Neural cell (in vitro differentiated cells): ENCODE measurements around the gene FNBP1L. TPM values are rescaled to one million over a fixed set of nuclear protein-coding genes. Genes with fewer than 3 reads are reported as not detected.

ENCODE experiments used
- H2AFZ ChIP-seq: fragments of 200-600, 300-800 bp; sonication (generic), shearing (Covaris generic); 2 replicates; pipeline ENCODE4 v1.6.0; 2014; ENCODE audit warnings: low read depth, mild to moderate bottlenecking, antibody characterized with exemption, low read length, moderate library complexity
- H3F3A ChIP-seq: fragments of 200-600 bp; shearing (Covaris generic); 2 replicates; pipeline ENCODE4 v1.6.1; 2016; ENCODE audit warnings: mild to moderate bottlenecking, moderate library complexity, mixed read lengths, antibody characterized with exemption, low read length; ENCODE audit not compliant: insufficient read depth, poor library complexity, severe bottlenecking
- H3K27ac ChIP-seq: fragments of 200-600, 300-800 bp; sonication (generic), shearing (Covaris generic); 2 replicates; pipeline ENCODE4 v1.5.1; 2014; ENCODE audit warnings: mild to moderate bottlenecking, low read length, moderate library complexity
- H3K27me3 ChIP-seq: fragments of 300-800, 200-600 bp; sonication (generic), shearing (Covaris generic); 2 replicates; pipeline ENCODE4 v1.6.0; 2014; ENCODE audit warnings: mild to moderate bottlenecking, low read depth, low read length, moderate library complexity; ENCODE audit not compliant: insufficient read depth
- H3K36me3 ChIP-seq: fragments of 300-800, 200-600 bp; sonication (generic), shearing (Covaris generic); 2 replicates; pipeline ENCODE4 v1.5.1; 2014; ENCODE audit warnings: mild to moderate bottlenecking, antibody characterized with exemption, low read length, moderate library complexity; ENCODE audit not compliant: insufficient read depth
- H3K4me2 ChIP-seq: fragments of 300-800, 200-600 bp; sonication (generic), shearing (Covaris generic); 2 replicates; pipeline ENCODE4 v1.6.0; 2014; ENCODE audit warnings: mild to moderate bottlenecking, low read length
- H3K4me3 ChIP-seq: fragments of 300-800, 200-600 bp; sonication (generic), shearing (Covaris generic); 2 replicates; pipeline ENCODE4 v1.5.1; 2014; ENCODE audit warnings: mild to moderate bottlenecking, low read length, moderate library complexity
- H3K79me2 ChIP-seq: fragments of 200-600 bp; shearing (Covaris generic); replicated peaks from 2 replicates; pipeline ENCODE4 v1.6.0; 2014; ENCODE audit warnings: mild to moderate bottlenecking, low read length, moderate library complexity; ENCODE audit not compliant: insufficient read depth
- H3K9ac ChIP-seq: fragments of 300-800, 200-600 bp; sonication (generic), shearing (Covaris generic); 2 replicates; pipeline ENCODE4 v1.6.1; 2016; ENCODE audit warnings: mild to moderate bottlenecking, low read length, mixed read lengths
- H3K9me2 ChIP-seq: fragments of 200-600 bp; shearing (Covaris generic); 2 replicates; pipeline ENCODE4 v1.6.1; 2016; ENCODE audit warnings: mild to moderate bottlenecking, low read length, mixed read lengths; ENCODE audit not compliant: insufficient read depth
- H3K9me3 ChIP-seq: fragments of 200-600, 300-800 bp; sonication (generic), shearing (Covaris generic); 2 replicates; pipeline ENCODE4 v1.6.1; 2016; ENCODE audit warnings: mild to moderate bottlenecking, mixed run types, low read length, moderate library complexity, mixed read lengths
- H4K20me1 ChIP-seq: fragments of 200-600 bp; shearing (Covaris generic); 2 replicates; pipeline ENCODE4 v1.6.1; 2016; ENCODE audit warnings: mild to moderate bottlenecking, mixed run types; ENCODE audit not compliant: insufficient read depth
- EP300 ChIP-seq: fragments of 450-650 bp; conservative IDR thresholded peaks from 2 replicates; pipeline ENCODE4 v1.6.1; 2014; ENCODE audit warnings: antibody characterized with exemption, mild to moderate bottlenecking, moderate library complexity; ENCODE audit not compliant: poor library complexity, severe bottlenecking
- EZH2 ChIP-seq: fragments of 200-600, 300-800 bp; shearing (Covaris generic), sonication (generic); IDR thresholded peaks from 2 replicates; pipeline ENCODE4 v1.6.1; 2014; ENCODE audit warnings: antibody characterized with exemption, low read length, borderline replicate concordance, mild to moderate bottlenecking; ENCODE audit not compliant: insufficient read depth, poor library complexity, severe bottlenecking
- MXI1 ChIP-seq: fragments of 450-650 bp; conservative IDR thresholded peaks from 2 replicates; pipeline ENCODE4 v1.6.1; 2014; ENCODE audit warnings: antibody characterized with exemption, mild to moderate bottlenecking; ENCODE audit not compliant: poor library complexity, severe bottlenecking
- POLR2AphosphoS5 ChIP-seq: IDR thresholded peaks from 2 replicates; pipeline ENCODE4 v1.6.1; 2012
- RAD21 ChIP-seq: fragments of 450-650 bp; conservative IDR thresholded peaks from 2 replicates; pipeline ENCODE4 v1.6.1; 2014; ENCODE audit warnings: antibody characterized with exemption, mild to moderate bottlenecking, moderate library complexity
- REST ChIP-seq: IDR thresholded peaks from 2 replicates; pipeline ENCODE4 v1.6.1; 2012; ENCODE audit warnings: borderline replicate concordance
- SMC3 ChIP-seq: fragments of 450-650 bp; conservative IDR thresholded peaks from 2 replicates; pipeline ENCODE4 v1.6.1; 2014; ENCODE audit warnings: antibody characterized with exemption, mild to moderate bottlenecking, moderate library complexity; ENCODE audit not compliant: poor library complexity
- TAF1 ChIP-seq: IDR thresholded peaks from 2 replicates; pipeline ENCODE4 v1.6.1; 2012; ENCODE audit warnings: low read depth
- polyA plus RNA-seq: library from polyadenylated mRNA; depleted of rRNA; stranded (reverse); fragments of >200 nt; gene quantifications from 2 replicates; pipeline ENCODE4 v1.2.3, GENCODE V29; 2014
- TF ChIP-seq, protein P1 (sequence below): fragments of 450-650 bp; IDR thresholded peaks from 2 replicates; pipeline ENCODE4 v1.5.1; 2014; ENCODE audit warnings: antibody characterized with exemption, mild to moderate bottlenecking, moderate library complexity; ENCODE audit not compliant: poor library complexity, severe bottlenecking

Gene FNBP1L
- polyA plus RNA-seq, 1 donor from 2014 or later, result 1,044 TPM

GRCh38 chr1:93436496-93436895, 11.4 kb upstream of the FNBP1L start:
- no peaks in the 10 kb centered on the region for H4K20me1 ChIP-seq
- no peak overlapping the region for H2AFZ ChIP-seq
- no peak for TF ChIP-seq RAD21
- TF ChIP-seq TAF1, result no peak
- no peak for TF ChIP-seq MXI1
- TF ChIP-seq EP300, result no peak
- TF ChIP-seq EZH2, result no peak
- TF ChIP-seq, protein P1, sequence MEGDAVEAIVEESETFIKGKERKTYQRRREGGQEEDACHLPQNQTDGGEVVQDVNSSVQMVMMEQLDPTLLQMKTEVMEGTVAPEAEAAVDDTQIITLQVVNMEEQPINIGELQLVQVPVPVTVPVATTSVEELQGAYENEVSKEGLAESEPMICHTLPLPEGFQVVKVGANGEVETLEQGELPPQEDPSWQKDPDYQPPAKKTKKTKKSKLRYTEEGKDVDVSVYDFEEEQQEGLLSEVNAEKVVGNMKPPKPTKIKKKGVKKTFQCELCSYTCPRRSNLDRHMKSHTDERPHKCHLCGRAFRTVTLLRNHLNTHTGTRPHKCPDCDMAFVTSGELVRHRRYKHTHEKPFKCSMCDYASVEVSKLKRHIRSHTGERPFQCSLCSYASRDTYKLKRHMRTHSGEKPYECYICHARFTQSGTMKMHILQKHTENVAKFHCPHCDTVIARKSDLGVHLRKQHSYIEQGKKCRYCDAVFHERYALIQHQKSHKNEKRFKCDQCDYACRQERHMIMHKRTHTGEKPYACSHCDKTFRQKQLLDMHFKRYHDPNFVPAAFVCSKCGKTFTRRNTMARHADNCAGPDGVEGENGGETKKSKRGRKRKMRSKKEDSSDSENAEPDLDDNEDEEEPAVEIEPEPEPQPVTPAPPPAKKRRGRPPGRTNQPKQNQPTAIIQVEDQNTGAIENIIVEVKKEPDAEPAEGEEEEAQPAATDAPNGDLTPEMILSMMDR, result no peak
- no peak for TF ChIP-seq POLR2AphosphoS5
- TF ChIP-seq SMC3, result no peak
- TF ChIP-seq REST, result no peak
- H3K4me3 ChIP-seq, result no peak overlapping the region
- no peak overlapping the region for H3K27ac ChIP-seq
- no peaks in the 10 kb centered on the region for H3K36me3 ChIP-seq
- H3K9me2 ChIP-seq, result no peaks in the 10 kb centered on the region
- no peaks in the 10 kb centered on the region for H3F3A ChIP-seq
- H3K4me2 ChIP-seq, result no peak overlapping the region
- no peaks in the 10 kb centered on the region for H3K79me2 ChIP-seq
- H3K27me3 ChIP-seq, result no peaks in the 10 kb centered on the region
- no peaks in the 10 kb centered on the region for H3K9me3 ChIP-seq
- no peak overlapping the region for H3K9ac ChIP-seq

DNA sequence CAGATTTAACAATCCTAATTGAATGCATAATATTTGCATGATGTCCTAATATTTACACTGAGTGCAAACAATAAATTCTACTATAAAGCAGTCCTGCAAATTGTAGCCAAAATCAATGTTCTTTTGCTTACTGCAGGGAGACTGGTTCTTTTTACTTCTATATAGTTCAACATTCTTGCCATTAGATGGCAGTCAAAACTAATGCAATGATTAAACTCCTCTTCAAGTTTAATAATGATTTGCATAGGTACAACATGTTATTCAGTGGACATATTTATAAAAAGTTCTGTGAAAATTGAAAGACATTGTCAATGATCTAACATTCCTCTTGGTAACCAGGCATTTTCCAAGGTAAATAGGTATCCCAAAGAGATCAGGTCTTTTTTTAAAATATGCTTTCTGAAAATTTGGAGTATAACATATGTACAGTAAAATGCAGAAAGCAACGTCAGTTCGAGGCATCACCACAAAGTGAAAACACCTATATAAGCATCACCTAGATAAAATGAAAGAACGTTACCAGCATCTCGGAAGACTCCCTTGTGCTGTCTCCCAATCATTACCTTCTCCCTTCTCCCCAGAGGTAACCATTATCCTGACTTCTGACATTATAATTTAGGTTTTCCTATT, 9.8 kb upstream of the FNBP1L start:
- Histone ChIP-seq H3K4me3 (no peak overlapping the region), H3K36me3 (no peaks in the 10 kb centered on the region), H2AFZ (no peak overlapping the region), H4K20me1 (no peaks in the 10 kb centered on the region), H3K79me2 (no peaks in the 10 kb centered on the region), H3K27me3 (no peaks in the 10 kb centered on the region), H3K4me2 (no peak overlapping the region), H3K9me2 (no peaks in the 10 kb centered on the region), H3K9ac (no peak overlapping the region), H3K27ac (no peak overlapping the region), H3F3A (no peaks in the 10 kb centered on the region), H3K9me3 (no peaks in the 10 kb centered on the region)
- no peak for TF ChIP-seq POLR2AphosphoS5
- TF ChIP-seq EP300, result no peak
- no peak for TF ChIP-seq TAF1
- peak; percentile 83 for TF ChIP-seq SMC3
- TF ChIP-seq, protein P1, result peak; percentile 83
- TF ChIP-seq EZH2, result no peak
- TF ChIP-seq RAD21, result peak; percentile 86
- no peak for TF ChIP-seq MXI1
- TF ChIP-seq REST, result no peak
